GM23338 (cell line): ENCODE measurements around the gene CCDC90B. TPM values are rescaled to one million over a fixed set of nuclear protein-coding genes. Genes with fewer than 3 reads are reported as not detected.
A peak's percentile ranks its signal among the peaks of the same experiment; 100 is the strongest.

Source experiments
- ATAC-seq: fragments of 200-7000 bp; cut with Tn5 transposase; 3 replicates; pipeline ENCODE4 v1.9.1; 2020
- DNase-seq: peaks from one replicate; pipeline ENCODE4 v3.0.0-alpha.2; 2015; ENCODE audit warnings: low spot score
- H2AFZ ChIP-seq: fragments of 200-600 bp; sonication (generic); 2 replicates; pipeline ENCODE4 v1.8.0; 2016; ENCODE audit warnings: antibody characterized with exemption, mild to moderate bottlenecking, moderate library complexity
- H3F3A ChIP-seq: fragments of 200-600 bp; sonication (generic); replicated peaks from 2 replicates; pipeline ENCODE4 v1.8.0; 2017; ENCODE audit warnings: antibody characterized with exemption, mixed run types, low read depth
- H3K27ac ChIP-seq: fragments of 200-600 bp; sonication (generic); 2 replicates; pipeline ENCODE4 v1.6.1; 2016; ENCODE audit warnings: low read depth
- H3K27me3 ChIP-seq: fragments of 200-600 bp; sonication (generic); 2 replicates; pipeline ENCODE4 v1.8.0; 2016; ENCODE audit warnings: mild to moderate bottlenecking, mixed run types, moderate library complexity; ENCODE audit not compliant: insufficient read depth
- H3K36me3 ChIP-seq: fragments of 200-600 bp; sonication (generic); 2 replicates; pipeline ENCODE4 v1.8.0; 2016; ENCODE audit warnings: mild to moderate bottlenecking; ENCODE audit not compliant: insufficient read depth
- H3K4me1 ChIP-seq: fragments of 200-600 bp; sonication (generic); 2 replicates; pipeline ENCODE4 v1.8.0; 2016; ENCODE audit warnings: mild to moderate bottlenecking, moderate library complexity; ENCODE audit not compliant: insufficient read depth
- H3K4me2 ChIP-seq: fragments of 200-600 bp; sonication (generic); 2 replicates; pipeline ENCODE4 v1.7.1; 2017; ENCODE audit warnings: mixed run types
- H3K4me3 ChIP-seq: fragments of 200-600 bp; sonication (generic); 2 replicates; pipeline ENCODE4 v1.6.1; 2016; ENCODE audit warnings: mixed run types
- H3K79me2 ChIP-seq: fragments of 200-600 bp; sonication (generic); replicated peaks from 2 replicates; pipeline ENCODE4 v1.8.0; 2017; ENCODE audit warnings: mild to moderate bottlenecking; ENCODE audit not compliant: insufficient read depth
- H3K9me2 ChIP-seq: fragments of 200-600 bp; sonication (generic); 2 replicates; pipeline ENCODE4 v1.8.0; 2017; ENCODE audit not compliant: insufficient read depth
- H4K20me1 ChIP-seq: fragments of 200-600 bp; sonication (generic); replicated peaks from 2 replicates; pipeline ENCODE4 v1.8.0; 2017; ENCODE audit warnings: mild to moderate bottlenecking; ENCODE audit not compliant: insufficient read depth
- H3K27ac Mint-ChIP-seq: 2 replicates; pipeline ENCODE4 v1.8.0; 2020; ENCODE audit warnings: inconsistent platforms, mild to moderate bottlenecking, moderate library complexity, mixed read lengths
- H3K27me3 Mint-ChIP-seq: 3 replicates; pipeline ENCODE4 v1.8.0; 2022; ENCODE audit warnings: low read depth, mild to moderate bottlenecking, moderate library complexity, mixed read lengths, inconsistent platforms; ENCODE audit not compliant: insufficient read depth, poor library complexity
- H3K36me3 Mint-ChIP-seq: 3 replicates; pipeline ENCODE4 v1.8.0; 2021; ENCODE audit warnings: low read depth, mild to moderate bottlenecking, inconsistent platforms, moderate library complexity, mixed read lengths
- H3K4me1 Mint-ChIP-seq: 3 replicates; pipeline ENCODE4 v1.8.0; 2020; ENCODE audit warnings: mild to moderate bottlenecking, inconsistent platforms, mixed read lengths
- H3K4me3 Mint-ChIP-seq: 3 replicates; pipeline ENCODE4 v1.8.0; 2021; ENCODE audit warnings: moderate library complexity, mild to moderate bottlenecking, inconsistent platforms, mixed read lengths
- H3K9me3 Mint-ChIP-seq: 3 replicates; pipeline ENCODE4 v1.8.0; 2020; ENCODE audit warnings: moderate library complexity, mild to moderate bottlenecking, inconsistent platforms, mixed read lengths
- CTCF ChIP-seq, 2 experiments: fragments of 200-600 bp in 1 of 2; sonication (generic) in 1 of 2; conservative IDR thresholded peaks; 2 replicates each; pipeline versions ENCODE4 v1.5.1 to v1.6.1; 2016 to 2017; ENCODE audit warnings: antibody characterized with exemption in 2 of 2, low read depth in 2 of 2, mild to moderate bottlenecking in 2 of 2, moderate library complexity in 1 of 2
- ETS1 ChIP-seq: IDR thresholded peaks from 2 replicates; pipeline ENCODE4 v1.6.1; 2016; ENCODE audit warnings: antibody characterized with exemption
- EZH2 ChIP-seq: fragments of 200-600 bp; sonication (generic); IDR thresholded peaks from one replicate; pipeline ENCODE4 v1.8.0; 2017; ENCODE audit warnings: antibody characterized with exemption, mild to moderate bottlenecking, low read depth; ENCODE audit not compliant: unreplicated experiment
- EZH2phosphoT487 ChIP-seq: fragments of 200-600 bp; sonication (generic); IDR thresholded peaks from one replicate; pipeline ENCODE4 v1.8.1; 2018; ENCODE audit warnings: antibody characterized with exemption; ENCODE audit not compliant: unreplicated experiment
- JUNB ChIP-seq: IDR thresholded peaks from one replicate; pipeline ENCODE4 v1.6.1; 2016; ENCODE audit warnings: antibody characterized with exemption; ENCODE audit not compliant: unreplicated experiment
- NANOG ChIP-seq: IDR thresholded peaks from 2 replicates; pipeline ENCODE4 v1.6.1; 2016; ENCODE audit warnings: antibody characterized with exemption, borderline replicate concordance
- POLR2AphosphoS5 ChIP-seq: IDR thresholded peaks from 2 replicates; pipeline ENCODE4 v1.6.1; 2016; ENCODE audit warnings: antibody characterized with exemption, low read depth
- REST ChIP-seq: IDR thresholded peaks from one replicate; pipeline ENCODE4 v1.6.1; 2018; ENCODE audit warnings: antibody characterized with exemption; ENCODE audit not compliant: unreplicated experiment
- ZNF114 ChIP-seq: fragments of 250-450 bp; sonication (Bioruptor Pico); IDR thresholded peaks from 2 replicates; pipeline ENCODE4 v1.5.0; 2020; ENCODE audit warnings: mild to moderate bottlenecking, moderate library complexity
- polyA plus RNA-seq: library from polyadenylated mRNA; unstranded; fragments of >200 nt; fragmentation: Nextera tagmentation; extraction: Ambion mirVana; gene quantifications from 2 replicates; pipeline ENCODE4 v1.2.1, GENCODE V29; 2016
- total RNA-seq: library from RNA; depleted of rRNA; stranded (reverse); fragments of >200 nt; shearing (Covaris generic); gene quantifications from 2 replicates; pipeline ENCODE4 v1.2.3, GENCODE V29; 2014

The CCDC90B gene
- total and polyA plus RNA-seq, 2 experiments from 2014 or later = 55.1 to 89.0 TPM

- no peak overlapping the region for H3K4me3 ChIP-seq
- H3F3A ChIP-seq = no peaks in the 10 kb centered on the region
- Mint-ChIP-seq H3K27me3 (no peaks in the 10 kb centered on the region), H3K27ac (no peak overlapping the region), H3K9me3 (no peaks in the 10 kb centered on the region), H3K4me3 (no peak overlapping the region), H3K4me1 (no peaks in the 10 kb centered on the region), H3K36me3 (no peaks in the 10 kb centered on the region)
- no peaks in the 10 kb centered on the region for H3K79me2 ChIP-seq
- H2AFZ ChIP-seq = no peak overlapping the region
- H3K4me2 ChIP-seq = no peak overlapping the region
- H3K27ac ChIP-seq = no peak overlapping the region
- DNase-seq (peak; percentile 6), ATAC-seq (no peak)
- no peaks in the 10 kb centered on the region for H4K20me1 ChIP-seq
- TF ChIP-seq EZH2phosphoT487 (no peak), NANOG (no peak), REST (no peak)
- no peaks in the 10 kb centered on the region for H3K36me3 ChIP-seq
- H3K9me2 ChIP-seq = 0 out of 2 replicates have a peak, but pooled peaks cover 16% of the 10 kb centered on the region
- no peaks in the 10 kb centered on the region for H3K27me3 ChIP-seq
- H3K4me1 ChIP-seq = no peaks in the 10 kb centered on the region
Observed at GRCh38 chr11:83326326-83326725, 40.2 kb upstream of the CCDC90B start.

- Histone ChIP-seq H3K27me3 (no peaks in the 10 kb centered on the region), H3K4me3 (no peak overlapping the region), H3K79me2 (no peaks in the 10 kb centered on the region), H2AFZ (no peak overlapping the region), H3F3A (no peaks in the 10 kb centered on the region), H3K27ac (no peak overlapping the region), H4K20me1 (no peaks in the 10 kb centered on the region), H3K36me3 (no peaks in the 10 kb centered on the region), H3K4me1 (no peaks in the 10 kb centered on the region), H3K4me2 (no peak overlapping the region), H3K9me2 (no peaks in the 10 kb centered on the region; the same call in 1 of the 2 replicates)
- no peak overlapping the region for H3K27ac Mint-ChIP-seq
- no peaks in the 10 kb centered on the region for H3K27me3 Mint-ChIP-seq
- H3K4me3 Mint-ChIP-seq = no peak overlapping the region
- TF ChIP-seq EZH2 (no peak), ETS1 (no peak), ZNF114 (CRISPR knock-in tag) (no peak), JUNB (no peak), REST (no peak), POLR2AphosphoS5 (no peak), CTCF (conservative IDR thresholded peaks at IDR 0.05; ENCODE audit: low read depth in 2 of 2) (no peak)
- ATAC-seq = no peak
- H3K36me3 Mint-ChIP-seq = peaks cover 9% of the 10 kb centered on the region; the same call in 2 of the 3 replicates
- peaks cover 13% of the 10 kb centered on the region for H3K9me3 Mint-ChIP-seq
- DNase-seq = no peak
- H3K4me1 Mint-ChIP-seq = no peaks in the 10 kb centered on the region
Observed at GRCh38 chr11:83319346-83319745, 33.2 kb upstream of the CCDC90B start.
